HG02759 (cell line): ENCODE results near the gene TALDO1.

ENCODE experiments used
- ATAC-seq: cut with Tn5 transposase; IDR thresholded peaks from one replicate; pipeline ENCODE4 v1.9.1; 2021; ENCODE audit warnings: mild to moderate bottlenecking, moderate library complexity; ENCODE audit not compliant: unreplicated experiment

TALDO1 gene

GRCh38 chr11:714436-714835 lies 32.8 kb upstream of the TALDO1 start:
- no peak for ATAC-seq

GRCh38 chr11:719214-720016 lies 27.8 kb upstream of the TALDO1 start:
- no peak for ATAC-seq

- no peak for ATAC-seq
These were observed 27.1 kb upstream of the TALDO1 start for GRCh38 chr11:720017-720641.

- no peak for ATAC-seq
These were observed 26.5 kb upstream of the TALDO1 start for GRCh38 chr11:720642-721246.

GRCh38 chr11:721247-721740 lies 26.0 kb upstream of the TALDO1 start:
- ATAC-seq, result no peak

- ATAC-seq, result no peak
These were observed 25.4 kb upstream of the TALDO1 start for GRCh38 chr11:721741-722345.

- no peak for ATAC-seq
These were observed 24.9 kb upstream of the TALDO1 start for GRCh38 chr11:722346-722811.

- no peak for ATAC-seq
These were observed 24.0 kb upstream of the TALDO1 start for GRCh38 chr11:723120-723883.

GRCh38 chr11:724049-724777 lies 23.1 kb upstream of the TALDO1 start:
- ATAC-seq, result no peak

- ATAC-seq, result no peak
These were observed 22.4 kb upstream of the TALDO1 start for GRCh38 chr11:724778-725386.

GRCh38 chr11:725624-726202 lies 21.6 kb upstream of the TALDO1 start:
- ATAC-seq, result no peak

- ATAC-seq, result no peak
These were observed 20.7 kb upstream of the TALDO1 start for GRCh38 chr11:726278-727220.

GRCh38 chr11:727281-727701 lies 20.0 kb upstream of the TALDO1 start:
- no peak for ATAC-seq

GRCh38 chr11:727859-728748 lies 19.2 kb upstream of the TALDO1 start:
- no peak for ATAC-seq

- no peak for ATAC-seq
These were observed 18.3 kb upstream of the TALDO1 start for GRCh38 chr11:728901-729491.

- ATAC-seq, result no peak
These were observed 17.7 kb upstream of the TALDO1 start for GRCh38 chr11:729492-730074.
